K562 (cell line): ENCODE measurements around the gene VPS13C. TPM values are rescaled to one million over a fixed set of nuclear protein-coding genes. Genes with fewer than 3 reads are reported as not detected.

Source experiments
- ATAC-seq: fragments of 200-7000 bp; cut with Tn5 transposase; 3 replicates; pipeline ENCODE4 v1.9.1; 2020; ENCODE audit warnings: moderate library complexity
- BruUV-seq: library from RNA; stranded (reverse); fragments of 400-500 nt; replicated peaks from 2 replicates; lab custom pipeline; 2021; lab: Mats Ljungman, UMichigan
- CTCF ChIA-PET: fragments of 300-600 bp; formaldehyde crosslinking; extraction: SDS; loops from one replicate; lab custom pipeline; 2021; ENCODE audit warnings: low intra/inter-chr PET ratio; lab: Yijun Ruan, JAX
- POLR2A ChIA-PET: fragments of 300-600, 350-650 bp; sonication (Branson Sonifier 250); formaldehyde crosslinking; extraction: SDS; loops from one replicate; lab custom pipeline; 2021; ENCODE audit warnings: antibody characterized with exemption, inconsistent platforms; lab: Yijun Ruan, JAX
- DNase-seq, 4 experiments: peaks; one replicate each; pipeline versions ENCODE4 v3.0.0 to v3.0.0-alpha.2; 2011 to 2018; ENCODE audit warnings: low spot score in 3 of 4, mixed read lengths in 3 of 4; ENCODE audit errors: extremely low read depth in 1 of 4
- FAIRE-seq: peaks from 2 replicates; lab custom pipeline; 2011; peaks lifted over from hg19 to GRCh38; lab: Jason Lieb, UNC
- H2AFZ ChIP-seq: 2 replicates; pipeline ENCODE4 v1.6.0; 2011; ENCODE audit warnings: low read depth, low read length, control low read depth, inconsistent platforms
- H3K27ac ChIP-seq: fragments of 200-600 bp; 3 replicates; pipeline ENCODE4 v1.8.0; 2011; ENCODE audit warnings: low read depth, mild to moderate bottlenecking, control low read depth, inconsistent platforms, low read length, moderate library complexity, mixed read lengths; ENCODE audit errors: extremely low read depth
- H3K27me3 ChIP-seq, 2 experiments: fragments of 300-600 bp in 1 of 2; 2 replicates in 1 of 2; 3 replicates in 1 of 2; pipeline versions ENCODE4 v1.6.0 to v1.8.0; 2011; ENCODE audit warnings: inconsistent platforms in 2 of 2, low read length in 2 of 2, mild to moderate bottlenecking in 1 of 2, mixed read lengths in 1 of 2, moderate library complexity in 1 of 2; ENCODE audit not compliant: control insufficient read depth in 2 of 2, insufficient read depth in 2 of 2
- H3K36me3 ChIP-seq: fragments of 300-600 bp; 3 replicates; pipeline ENCODE4 v1.8.0; 2011; ENCODE audit warnings: mild to moderate bottlenecking, low read length, inconsistent platforms; ENCODE audit not compliant: control insufficient read depth, insufficient read depth
- H3K4me1 ChIP-seq, 2 experiments: fragments of 200-600 bp in 1 of 2; replicated peaks in 1 of 2; 2 replicates in 1 of 2; 3 replicates in 1 of 2; pipeline versions ENCODE4 v1.5.1 to v1.8.0; 2011; ENCODE audit warnings: inconsistent platforms in 2 of 2, low read length in 2 of 2, mild to moderate bottlenecking in 1 of 2, mixed read lengths in 1 of 2, moderate library complexity in 1 of 2; ENCODE audit not compliant: control insufficient read depth in 2 of 2, insufficient read depth in 2 of 2
- H3K4me2 ChIP-seq: 2 replicates; pipeline ENCODE4 v1.6.1; 2011; ENCODE audit warnings: low read length, control low read depth, inconsistent platforms, mixed read lengths; ENCODE audit not compliant: insufficient read depth
- H3K4me3 ChIP-seq: fragments of 200-600 bp; sonication (generic), shearing (Covaris generic); 2 replicates; pipeline ENCODE4 v1.5.1; 2016; ENCODE audit warnings: control low read depth, inconsistent platforms
- H3K79me2 ChIP-seq: fragments of 200-600 bp; 3 replicates; pipeline ENCODE4 v1.8.0; 2011; ENCODE audit warnings: low read length, inconsistent platforms; ENCODE audit not compliant: control insufficient read depth, insufficient read depth
- H3K9ac ChIP-seq, 2 experiments: 2 replicates each; pipeline versions ENCODE4 v1.6.0 to v1.6.1; 2011; ENCODE audit warnings: low read depth in 2 of 2, low read length in 2 of 2, control low read depth in 1 of 2, inconsistent platforms in 1 of 2, mild to moderate bottlenecking in 1 of 2, mixed read lengths in 1 of 2; ENCODE audit not compliant: insufficient read depth in 1 of 2
- H3K9me1 ChIP-seq: one replicate; pipeline ENCODE4 v1.6.0; 2011; ENCODE audit warnings: inconsistent platforms, mild to moderate bottlenecking, low read length, moderate library complexity; ENCODE audit not compliant: control insufficient read depth, insufficient read depth
- H3K9me3 ChIP-seq: replicated peaks from 2 replicates; pipeline ENCODE4 v1.5.1; 2011; ENCODE audit warnings: low read depth, low read length, inconsistent platforms; ENCODE audit not compliant: control insufficient read depth, insufficient read depth
- H4K20me1 ChIP-seq: replicated peaks from 2 replicates; pipeline ENCODE4 v1.6.1; 2011; ENCODE audit warnings: low read length, inconsistent platforms, mixed read lengths; ENCODE audit not compliant: control insufficient read depth, insufficient read depth
- HDAC1 ChIP-seq, 2 experiments: fragments of 450-650 bp; IDR thresholded peaks; 2 replicates each; pipeline ENCODE4 v1.6.1; 2016 to 2017; ENCODE audit warnings: inconsistent platforms in 1 of 2, mild to moderate bottlenecking in 1 of 2, moderate library complexity in 1 of 2
- PATZ1 ChIP-seq: fragments of 250-450 bp; sonication (Bioruptor Pico); IDR thresholded peaks from 2 replicates; pipeline ENCODE4 v1.5.0; 2020; ENCODE audit warnings: mild to moderate bottlenecking, borderline replicate concordance
- WGBS: fragments of 100-300 bp; shearing (Covaris generic); methylation state at CpG from one replicate; pipeline ENCODE4 v1.1.6; 2016; ENCODE audit warnings: low coverage, mixed read lengths; ENCODE audit not compliant: insufficient coverage; ENCODE audit errors: missing lambda C conversion rate; 5-methylcytosine and 5-hydroxymethylcytosine counted together
- in situ Hi-C: fragments of 300-500 bp; cut with MboI; formaldehyde crosslinking; loops from 4 replicates; pipeline ENCODE4 v1.15.0; 2018; ENCODE audit warnings: inconsistent platforms, mixed read lengths
- intact Hi-C: fragments of 100-400 bp; cut with micrococcal nuclease; formaldehyde crosslinking; loops from 2 replicates; pipeline ENCODE4 v1.14.2; 2022
- polyA plus RNA-seq, 8 experiments: library from polyadenylated mRNA; depleted of rRNA in 4 of 8; stranded (reverse) in 5 of 8; unstranded in 3 of 8; fragments of >200 nt; fragmentation: Nextera tagmentation in 2 of 8; fragmentation: Illumina TruSeq in 1 of 8; extraction: Ambion mirVana in 2 of 8; extraction: Trizol in 1 of 8; gene quantifications; 2 replicates each; pipeline versions ENCODE4 v1.2.1 to v1.2.3, GENCODE V29; 2011 to 2014; ENCODE audit warnings: inconsistent platforms in 1 of 8, missing spikeins in 1 of 8
- total RNA-seq, 7 experiments: library from RNA; depleted of rRNA in 6 of 7; stranded (reverse); fragments of >200 nt in 6 of 7; fragmentation: Illumina TruSeq in 2 of 7; extraction: Trizol in 2 of 7; gene quantifications; 2 replicates each; pipeline versions ENCODE4 v1.2.1 to v1.2.3, GENCODE V29; 2011 to 2021; ENCODE audit warnings: low replicate concordance in 1 of 7

Gene VPS13C
- total and polyA plus RNA-seq, 9 of the 15 experiments (the other 6 are each of a cell fraction or from before 2014, with no cell fraction given) = 5.2 to 32.3 (median 15.7) TPM

GRCh38 chr15:61831505-61831921 lies 228.7 kb downstream of the VPS13C start (continued):
- no peak for TF ChIP-seq PATZ1 (CRISPR knock-in tag)
- TF ChIP-seq, all 486 proteins: peak for 0

GRCh38 chr15:61830536-61831330 lies 229.5 kb downstream of the VPS13C start:
- Histone ChIP-seq H3K4me3 (no peak overlapping the region), H3K36me3 (no peaks in the 10 kb centered on the region), H3K27me3 (peaks cover 9 to 58% of the 10 kb centered on the region in 2 experiments; a peak in 4 of 5 replicates), H4K20me1 (peaks cover 3% of the 10 kb centered on the region; the same call in 1 of the 2 replicates), H3K4me1 (no peaks in the 10 kb centered on the region), H3K4me2 (no peak overlapping the region), H2AFZ (no peak overlapping the region), H3K9me3 (no peaks in the 10 kb centered on the region), H3K9me1 (no peaks in the 10 kb centered on the region), H3K79me2 (no peaks in the 10 kb centered on the region), H3K9ac (no peak overlapping the region), H3K27ac (no peak overlapping the region)
- no TSS peak for BruUV-seq
- intact Hi-C loops = loop anchor here (10.0 kb wide), 3 partner anchors 126 to 1246 kb away; no protein-coding TSS in a partner anchor
- CTCF ChIA-PET = no interaction called here
- DNase-seq (no peak), FAIRE-seq (no peak), ATAC-seq (no peak)
- 0% methylated on average over 10 of the region's 12 CpGs for WGBS
- POLR2A ChIA-PET = interaction anchor here (0.8 kb wide), 1 partner anchor 184 kb away, joined by 5 read pairs; no protein-coding TSS in a partner anchor
- no peak for TF ChIP-seq HDAC1 (IDR thresholded peaks at IDR 0.05)
- in situ Hi-C loops = loop anchor here (10.0 kb wide), 2 partner anchors 666 to 1246 kb away; no protein-coding TSS in a partner anchor
